Esophagus muscularis mucosa (tissue), 4 donors: ENCODE results near the gene GNLY. TPM values are rescaled to one million over a fixed set of nuclear protein-coding genes. Genes with fewer than 3 reads are reported as not detected.

Experiments
- DNase-seq: peaks from one replicate; pipeline ENCODE4 v3.0.0-alpha.2; 2017; ENCODE audit errors: extremely low spot score
- H3K27ac ChIP-seq, 4 donors: fragments of 200-600 bp; sonication (generic); replicated peaks in 1 of 4; 1 replicate in 3 of 4; 2 replicates in 1 of 4; pipeline ENCODE4 v1.5.1; 2016 to 2019; ENCODE audit warnings: mild to moderate bottlenecking in 1 of 4
- H3K27me3 ChIP-seq, 4 donors: fragments of 200-600 bp; sonication (generic); one replicate each; pipeline versions ENCODE4 v1.5.1 to v1.6.0; 2016 to 2019
- H3K36me3 ChIP-seq, 4 donors: fragments of 200-600 bp; sonication (generic); one replicate each; pipeline ENCODE4 v1.5.1; 2016 to 2019
- H3K4me1 ChIP-seq, 4 donors: fragments of 200-600 bp; sonication (generic); one replicate each; pipeline ENCODE4 v1.5.1; 2016 to 2019
- H3K4me3 ChIP-seq, 4 donors: fragments of 200-600 bp; sonication (generic); 1 replicate in 2 of 4; 2 replicates in 2 of 4; pipeline ENCODE4 v1.5.1; 2016 to 2019; ENCODE audit warnings: mild to moderate bottlenecking in 4 of 4, moderate library complexity in 1 of 4
- H3K9me3 ChIP-seq, 4 donors: fragments of 200-600 bp; sonication (generic); 1 replicate in 3 of 4; 2 replicates in 1 of 4; pipeline ENCODE4 v1.5.1; 2016 to 2019
- CTCF ChIP-seq, 3 experiments: fragments of 200-600 bp in 2 of 3; fragments of 450-650 bp in 1 of 3; sonication (generic) in 2 of 3; IDR thresholded peaks; one replicate each; pipeline ENCODE4 v1.5.1; 2017 to 2019; ENCODE audit warnings: antibody characterized with exemption in 3 of 3, mild to moderate bottlenecking in 2 of 3, moderate library complexity in 1 of 3
- EP300 ChIP-seq: sonication (generic); formaldehyde crosslinking; IDR thresholded peaks from one replicate; pipeline ENCODE4 v1.6.1; 2017; ENCODE audit warnings: antibody characterized with exemption
- POLR2A ChIP-seq: fragments of 450-650 bp; IDR thresholded peaks from one replicate; pipeline ENCODE4 v1.6.1; 2017; ENCODE audit warnings: antibody characterized with exemption, moderate library complexity, mild to moderate bottlenecking, low read depth
- POLR2AphosphoS5 ChIP-seq, 2 donors: sonication (generic); formaldehyde crosslinking; IDR thresholded peaks; one replicate each; pipeline ENCODE4 v1.6.1; 2017; ENCODE audit warnings: antibody characterized with exemption in 2 of 2
- WGBS: methylation state at CpG from one replicate; pipeline ENCODE4 v1.1.5; 2018; 5-methylcytosine and 5-hydroxymethylcytosine counted together
- intact Hi-C: fragments of 100-400 bp; cut with DNase I; formaldehyde crosslinking; loops from one replicate; pipeline ENCODE4 v1.15.1; 2023
- total RNA-seq, 4 donors: library from RNA; depleted of rRNA; stranded (reverse); fragments of >200 nt; gene quantifications; one replicate each; pipeline versions ENCODE4 v1.1.0 to v1.2.1, GENCODE V29; 2016

The GNLY gene
- total RNA-seq, 4 donors from 2014 or later: 0.84 to 3.5 (median 2.0) TPM

- TF ChIP-seq CTCF (IDR thresholded peaks at IDR 0.05) (no peak), POLR2AphosphoS5 (IDR thresholded peaks at IDR 0.05) (no peak), POLR2A (no peak), EP300 (no peak)
- no peak overlapping the region for H3K4me3 ChIP-seq
- H3K27me3 ChIP-seq: peaks cover 0 to 8% (median 0%) of the 10 kb centered on the region in 4 donors
- WGBS: 96% methylated on average over 8 of the region's 11 CpGs
- intact Hi-C loops: no loop called here
- H3K4me1 ChIP-seq: no peaks in the 10 kb centered on the region
- H3K9me3 ChIP-seq: no peaks in the 10 kb centered on the region
- no peaks in the 10 kb centered on the region for H3K36me3 ChIP-seq
- no peak for DNase-seq
- no peak overlapping the region for H3K27ac ChIP-seq
Measured at GRCh38 chr2:85695121-85695520, 963 bp downstream of the GNLY start.

GRCh38 chr2:85695691-85696668 lies 1.8 kb downstream of the GNLY start:
- Histone ChIP-seq H3K9me3 (no peaks in the 10 kb centered on the region), H3K4me1 (no peaks in the 10 kb centered on the region), H3K4me3 (no peak overlapping the region), H3K27me3 (peaks cover 0 to 8% (median 0%) of the 10 kb centered on the region in 4 donors), H3K36me3 (no peaks in the 10 kb centered on the region), H3K27ac (no peak overlapping the region)
- intact Hi-C loops: no loop called here
- WGBS: 87% methylated on average over 12 of the region's 12 CpGs
- TF ChIP-seq CTCF (IDR thresholded peaks at IDR 0.05) (no peak), POLR2AphosphoS5 (IDR thresholded peaks at IDR 0.05) (no peak), POLR2A (no peak), EP300 (no peak)
- DNase-seq: no peak

GRCh38 chr2:85697096-85697495 lies 2.9 kb downstream of the GNLY start:
- Histone ChIP-seq H3K27ac (no peak overlapping the region), H3K4me1 (no peaks in the 10 kb centered on the region), H3K9me3 (no peaks in the 10 kb centered on the region), H3K4me3 (no peak overlapping the region), H3K36me3 (no peaks in the 10 kb centered on the region), H3K27me3 (peaks cover 0 to 8% (median 0%) of the 10 kb centered on the region in 4 donors)
- WGBS: 100% methylated on average over 1 of the region's 3 CpGs
- intact Hi-C loops: no loop called here
- no peak for DNase-seq
- no peak for TF ChIP-seq POLR2AphosphoS5 (IDR thresholded peaks at IDR 0.05)
- no peak for TF ChIP-seq POLR2A
- no peak for TF ChIP-seq CTCF (IDR thresholded peaks at IDR 0.05)
- TF ChIP-seq EP300: no peak

GRCh38 chr2:85697716-85698115 lies 3.6 kb downstream of the GNLY start:
- Histone ChIP-seq H3K27ac (no peak overlapping the region), H3K4me1 (no peaks in the 10 kb centered on the region), H3K27me3 (peaks cover 0 to 8% (median 0%) of the 10 kb centered on the region in 4 donors), H3K4me3 (no peak overlapping the region), H3K9me3 (no peaks in the 10 kb centered on the region), H3K36me3 (no peaks in the 10 kb centered on the region)
- TF ChIP-seq POLR2A (no peak), CTCF (IDR thresholded peaks at IDR 0.05) (no peak), POLR2AphosphoS5 (IDR thresholded peaks at IDR 0.05) (no peak), EP300 (no peak)
- intact Hi-C loops: no loop called here
- 45% methylated on average over 2 of the region's 2 CpGs for WGBS
- no peak for DNase-seq
